HT-29 (cell line): ENCODE results near the gene KCNG3. TPM values are rescaled to one million over a fixed set of nuclear protein-coding genes. Genes with fewer than 3 reads are reported as not detected.

Source experiments
- DNase-seq: peaks from one replicate; pipeline ENCODE4 v3.0.0-alpha.2; 2015; ENCODE audit warnings: low spot score
- total RNA-seq: library from RNA; depleted of rRNA; stranded (reverse); fragments of >200 nt; shearing (Covaris generic); gene quantifications from 2 replicates; pipeline ENCODE4 v1.2.3, GENCODE V29; 2014; rRNA removed

Gene KCNG3, protein sequence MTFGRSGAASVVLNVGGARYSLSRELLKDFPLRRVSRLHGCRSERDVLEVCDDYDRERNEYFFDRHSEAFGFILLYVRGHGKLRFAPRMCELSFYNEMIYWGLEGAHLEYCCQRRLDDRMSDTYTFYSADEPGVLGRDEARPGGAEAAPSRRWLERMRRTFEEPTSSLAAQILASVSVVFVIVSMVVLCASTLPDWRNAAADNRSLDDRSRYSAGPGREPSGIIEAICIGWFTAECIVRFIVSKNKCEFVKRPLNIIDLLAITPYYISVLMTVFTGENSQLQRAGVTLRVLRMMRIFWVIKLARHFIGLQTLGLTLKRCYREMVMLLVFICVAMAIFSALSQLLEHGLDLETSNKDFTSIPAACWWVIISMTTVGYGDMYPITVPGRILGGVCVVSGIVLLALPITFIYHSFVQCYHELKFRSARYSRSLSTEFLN
- 0.10 and 0.81 TPM in 2 replicates for total RNA-seq

DNA sequence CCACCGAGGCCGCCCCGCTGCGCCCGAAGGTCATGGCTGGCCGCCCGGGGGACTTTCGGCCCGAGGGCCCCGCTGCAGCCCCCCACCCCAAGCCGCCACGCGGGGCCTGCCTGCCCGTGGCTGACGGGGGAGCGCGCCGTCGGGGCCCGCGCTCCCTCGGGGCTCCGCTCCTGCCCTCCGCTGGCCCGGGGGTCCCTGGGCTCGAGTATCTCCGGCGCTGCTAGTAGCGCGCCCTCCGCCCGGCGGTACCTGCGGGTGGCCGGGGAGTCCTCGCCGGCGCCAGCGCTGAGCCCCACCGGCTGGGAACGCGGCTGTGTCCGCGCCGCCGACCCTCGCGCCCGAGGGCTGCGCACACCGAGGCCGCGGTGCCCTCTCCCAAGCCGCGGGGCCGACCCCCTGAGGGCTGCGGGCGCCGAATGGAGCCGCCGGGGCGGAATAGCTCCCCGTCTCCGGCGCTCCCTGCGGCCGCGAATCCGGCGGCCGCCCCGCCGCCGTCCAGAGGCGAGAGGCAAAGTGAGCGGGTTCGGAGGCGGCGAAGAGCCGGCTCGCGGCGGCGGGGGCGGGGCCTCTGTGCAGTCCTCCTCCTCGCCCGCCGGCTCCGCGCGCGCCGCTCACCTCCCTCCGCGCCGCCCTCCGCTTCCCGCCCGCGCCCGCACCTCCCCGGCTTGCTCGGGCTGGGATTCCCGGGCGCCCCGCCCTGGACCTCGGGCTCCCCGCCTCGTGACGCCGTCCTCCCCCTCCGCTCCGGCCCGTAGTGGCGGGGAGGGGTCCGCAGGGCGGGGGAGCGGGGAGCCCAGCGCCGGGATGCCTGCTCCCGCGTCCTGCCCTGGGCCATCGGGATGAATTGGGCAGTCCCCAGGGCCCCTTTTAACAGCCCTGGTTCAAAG is at the start of gene KCNG3:
Gene KCNG3, minus strand, starts transcription at position 515 of the 887 bp plus-strand sequence. Its CDS starts 481 bp downstream, at position 34.
- DNase-seq = peak; percentile 26

DNA sequence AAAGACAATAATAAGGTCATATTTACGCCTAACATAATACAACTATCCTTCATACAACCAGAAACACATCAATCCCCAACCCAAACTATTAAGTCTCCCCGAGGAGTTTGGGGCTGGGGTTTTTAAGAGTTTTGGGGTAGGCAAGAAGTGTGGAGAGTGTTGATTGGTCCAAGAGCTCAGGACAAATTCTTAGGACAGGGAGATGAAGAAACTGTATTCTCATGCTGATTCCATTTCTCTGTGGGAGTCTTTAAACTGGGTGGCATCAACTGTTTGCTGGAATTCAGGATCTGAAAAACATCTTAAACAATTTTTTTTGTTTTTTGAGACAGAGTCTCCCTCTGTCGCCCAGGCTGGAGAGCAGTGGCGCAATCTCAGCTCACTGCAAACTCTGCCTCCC is 49.1 kb upstream of the KCNG3 start:
- no peak for DNase-seq

DNA sequence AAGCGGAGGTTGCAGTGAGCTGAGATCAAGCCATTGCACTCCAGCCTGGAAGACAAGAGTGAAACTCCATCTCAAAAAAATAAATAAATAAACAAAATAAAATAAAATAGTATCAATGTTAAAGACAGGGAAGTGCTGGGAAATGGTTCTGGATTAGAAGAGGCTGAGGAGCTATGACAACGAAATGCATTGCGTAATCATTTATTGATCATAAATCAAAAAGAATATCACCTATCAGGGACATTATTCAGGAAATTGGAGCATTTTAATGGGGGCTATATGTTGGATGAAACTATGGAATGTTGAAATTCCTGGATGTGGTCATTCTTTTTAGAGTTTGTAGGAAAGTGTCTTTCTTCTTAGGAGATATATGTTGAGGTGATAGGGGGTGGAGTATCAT is 43.7 kb upstream of the KCNG3 start:
- no peak for DNase-seq

DNA sequence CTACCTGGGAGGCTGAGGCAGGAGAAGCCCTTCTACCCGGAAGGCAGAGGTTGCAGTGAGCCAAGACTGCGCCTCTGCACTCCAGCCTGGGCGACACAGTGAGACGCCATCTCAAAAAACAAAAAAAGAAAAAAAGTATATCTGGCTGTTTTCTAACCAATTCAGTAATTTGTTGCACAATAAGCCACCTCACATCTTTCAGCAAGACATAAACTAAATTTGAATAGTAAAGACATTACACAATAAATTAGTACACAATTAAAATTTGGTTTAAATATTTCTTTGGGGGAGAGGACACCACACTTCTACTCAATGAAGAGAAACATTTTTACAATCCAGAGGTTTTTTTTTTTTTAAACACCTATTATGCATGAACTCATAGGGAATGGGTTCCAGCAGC is 38.6 kb upstream of the KCNG3 start:
- no peak for DNase-seq

DNA sequence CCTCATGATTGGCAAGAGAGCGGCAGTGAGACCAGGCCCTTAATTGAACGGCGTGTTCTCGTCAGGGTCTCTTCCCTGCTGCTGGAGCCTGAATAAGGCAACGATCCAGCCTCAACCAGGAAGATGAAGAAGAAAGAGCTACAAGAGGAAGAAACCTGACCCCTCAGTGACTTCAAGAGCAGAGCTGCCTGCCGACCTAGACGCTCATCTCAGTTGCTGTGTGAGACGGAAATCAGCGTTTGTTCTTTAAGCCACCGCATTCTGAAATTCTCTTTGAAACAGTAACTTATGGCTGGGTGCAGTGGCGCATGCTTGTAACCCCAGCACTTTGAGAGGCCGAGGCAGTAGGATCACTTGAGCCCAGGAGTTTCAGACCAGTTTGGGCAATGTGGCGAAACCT is 29.6 kb upstream of the KCNG3 start:
- no peak for DNase-seq

DNA sequence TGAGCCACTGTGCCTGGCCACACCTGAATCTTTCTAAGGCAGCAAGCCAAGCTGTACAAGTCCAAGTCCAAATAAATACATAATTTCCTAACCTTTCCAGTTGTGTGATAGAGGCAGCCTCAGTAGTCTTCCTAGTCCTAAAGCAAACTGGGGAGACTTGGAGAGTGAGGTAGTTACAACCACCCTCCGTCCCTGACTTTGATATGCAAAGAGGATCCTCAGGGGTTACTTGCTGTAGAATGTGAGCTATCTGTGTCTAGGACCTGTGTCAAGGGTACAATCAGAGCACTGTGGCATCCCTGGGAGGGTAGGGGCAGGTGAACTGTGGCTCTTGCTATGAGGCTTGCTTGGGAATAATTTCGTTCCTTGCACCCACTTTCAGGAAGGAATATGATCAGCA is 28.3 kb upstream of the KCNG3 start:
- DNase-seq = no peak

DNA sequence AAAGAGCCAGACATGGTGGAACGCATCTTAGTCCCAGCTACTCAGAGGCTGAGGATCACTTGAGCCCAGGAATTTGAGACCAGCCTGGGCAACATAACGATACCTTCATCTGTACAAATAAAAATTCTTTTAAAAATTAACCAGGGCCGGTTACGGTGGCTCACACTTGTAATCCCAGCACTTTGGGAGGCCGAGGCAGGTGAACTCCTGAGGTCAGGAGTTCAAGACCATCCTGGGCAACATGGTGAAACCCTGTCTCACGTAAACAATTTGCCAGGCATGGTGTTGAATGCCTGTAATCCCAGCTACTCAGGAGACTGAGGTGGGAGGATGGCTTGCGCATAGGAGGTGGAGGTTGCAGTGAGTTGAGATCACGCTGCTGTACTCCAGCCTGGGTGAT is 25.8 kb upstream of the KCNG3 start:
- no peak for DNase-seq

DNA sequence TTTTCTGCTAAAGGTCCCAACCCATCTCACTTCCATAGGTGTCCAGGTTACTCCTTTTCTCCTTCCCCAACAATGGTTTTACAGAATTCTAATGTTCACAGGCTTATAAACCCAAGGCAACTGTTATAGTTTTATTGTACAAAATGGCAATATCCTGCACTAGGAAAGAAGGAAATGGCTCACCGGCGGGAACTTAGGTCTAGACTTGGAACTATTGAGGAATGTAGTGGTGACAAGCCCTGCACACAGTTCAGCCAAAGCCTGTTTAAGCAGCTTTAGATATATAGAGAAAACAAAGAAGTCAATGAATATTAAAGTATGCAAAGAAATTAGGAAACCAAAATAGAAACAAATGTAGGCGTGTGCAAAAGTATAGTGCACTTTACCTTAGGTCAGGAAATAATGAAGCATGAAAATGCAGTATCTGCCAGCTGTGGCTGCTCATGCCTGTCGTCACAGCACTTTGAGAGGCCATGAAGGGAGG is 22.7 kb upstream of the KCNG3 start:
- no peak for DNase-seq

DNA sequence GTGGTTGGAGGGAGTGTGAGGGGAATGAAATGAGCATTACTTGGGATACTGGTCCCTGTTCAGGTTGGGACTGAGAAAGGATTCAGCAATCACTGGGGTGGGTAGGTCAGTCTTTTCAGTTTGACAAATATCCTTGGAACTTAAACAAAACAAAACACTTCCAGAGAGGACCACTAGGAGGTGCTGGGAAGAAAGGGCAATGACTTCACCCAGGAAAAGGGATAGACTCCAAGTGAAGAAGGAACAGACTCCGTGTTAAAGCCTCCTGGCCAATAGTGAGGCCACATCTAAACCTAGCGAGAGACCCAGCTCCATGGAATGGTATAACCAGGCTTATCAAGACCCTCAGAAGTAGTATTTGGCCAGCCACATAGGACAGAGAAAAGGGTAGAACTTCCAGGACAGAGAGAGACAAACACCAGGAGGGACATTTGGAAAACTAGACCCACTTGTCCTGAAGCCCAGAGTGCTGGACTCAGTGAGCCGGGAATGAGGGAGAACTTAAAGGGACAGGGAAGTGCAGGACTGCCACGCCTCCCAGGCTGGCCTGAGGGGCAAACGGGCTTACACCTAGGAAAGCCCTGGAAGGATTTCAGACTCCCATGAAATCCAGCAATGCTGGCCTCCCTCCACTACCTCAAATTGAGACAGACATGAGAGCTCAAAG is 19.6 kb upstream of the KCNG3 start:
- peak; percentile 86 for DNase-seq

DNA sequence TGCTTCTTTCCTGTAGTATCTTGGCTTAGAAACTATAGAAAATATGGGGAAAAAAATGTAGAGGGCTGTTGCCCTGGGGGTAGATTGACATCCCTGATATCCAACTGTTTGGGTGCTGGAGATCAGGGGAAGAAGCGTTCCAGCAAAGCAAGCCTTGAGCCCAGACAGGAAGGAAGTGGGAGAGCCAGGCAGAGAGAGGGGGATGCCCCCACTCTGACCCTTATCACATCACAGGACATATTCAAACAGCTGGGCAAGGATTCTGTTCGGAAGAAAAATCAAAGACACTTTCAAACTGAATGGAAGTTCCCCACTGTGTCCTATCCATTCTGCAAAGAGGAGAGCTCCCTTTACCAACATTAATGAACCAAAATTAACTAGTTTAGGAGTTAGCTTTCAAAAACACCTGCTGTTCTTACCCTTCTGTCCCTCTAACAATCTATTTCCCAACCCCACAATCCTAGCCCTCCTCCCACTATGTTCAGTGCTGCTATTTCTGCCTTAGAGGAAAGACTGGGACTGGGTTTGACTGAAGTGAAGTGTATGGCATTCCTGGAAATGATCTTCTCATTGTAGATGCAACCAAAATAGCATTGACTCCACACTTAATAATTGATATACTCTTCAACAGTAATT is 16.9 kb upstream of the KCNG3 start:
- DNase-seq = no peak

DNA sequence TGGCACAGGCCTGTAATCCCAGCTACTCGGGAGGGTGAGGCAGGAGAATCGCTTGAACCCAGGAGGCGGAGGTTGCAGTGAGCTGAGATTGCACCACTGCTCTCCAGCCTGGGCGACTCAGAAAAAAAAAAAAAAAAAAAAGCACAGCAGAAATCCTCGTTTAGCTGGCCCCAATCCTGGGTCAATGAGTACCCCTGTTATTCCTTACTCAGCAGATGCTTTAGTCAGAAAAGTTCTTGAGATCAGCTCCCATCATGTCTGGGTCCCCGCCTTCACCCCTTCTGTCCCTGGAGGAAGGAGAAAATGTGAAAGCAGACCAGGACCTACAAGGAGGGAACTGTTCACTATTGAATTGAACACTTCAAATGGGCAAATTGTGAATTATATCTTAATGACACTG is 16.4 kb upstream of the KCNG3 start:
- DNase-seq = no peak

DNA sequence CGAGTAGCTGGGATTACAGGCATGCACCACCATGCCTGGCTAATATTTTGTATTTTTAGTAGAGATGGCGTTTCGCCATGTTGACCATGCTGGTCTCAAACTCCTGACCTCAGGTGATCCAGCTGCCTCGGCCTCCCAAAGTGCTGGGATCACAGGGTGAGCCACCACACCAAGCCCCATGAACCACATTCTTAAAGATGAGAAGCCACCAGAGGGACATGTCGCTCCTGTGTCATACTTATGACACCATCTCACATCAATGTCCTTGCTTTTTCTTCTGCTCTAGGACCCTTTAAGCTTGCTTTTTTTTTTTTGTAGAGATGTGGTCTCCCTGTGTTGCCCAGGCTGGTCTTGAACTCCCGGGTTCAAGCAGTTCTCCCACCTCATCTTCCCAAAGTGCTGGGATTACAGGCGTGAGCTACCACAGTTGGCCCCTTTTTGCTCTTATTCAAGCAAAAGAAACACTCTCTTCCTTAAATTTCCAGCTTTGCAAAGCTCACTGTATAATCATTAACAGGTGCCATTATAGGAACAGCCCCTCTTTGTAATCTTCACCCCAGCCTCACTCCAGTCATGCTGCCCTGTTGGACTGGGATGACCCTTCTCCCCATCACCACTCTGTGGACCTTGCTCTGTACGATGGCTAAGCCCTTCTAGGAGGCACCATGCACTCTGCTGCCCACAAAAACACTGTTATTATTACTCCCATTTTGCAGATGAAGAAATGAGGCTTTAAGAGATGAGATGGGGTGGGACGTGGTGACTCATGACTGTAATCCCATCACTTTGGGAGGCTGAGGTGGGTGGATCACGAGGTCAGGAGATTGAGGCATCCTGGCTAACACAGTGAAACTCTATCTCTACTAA is 10.8 kb upstream of the KCNG3 start:
- no peak for DNase-seq

DNA sequence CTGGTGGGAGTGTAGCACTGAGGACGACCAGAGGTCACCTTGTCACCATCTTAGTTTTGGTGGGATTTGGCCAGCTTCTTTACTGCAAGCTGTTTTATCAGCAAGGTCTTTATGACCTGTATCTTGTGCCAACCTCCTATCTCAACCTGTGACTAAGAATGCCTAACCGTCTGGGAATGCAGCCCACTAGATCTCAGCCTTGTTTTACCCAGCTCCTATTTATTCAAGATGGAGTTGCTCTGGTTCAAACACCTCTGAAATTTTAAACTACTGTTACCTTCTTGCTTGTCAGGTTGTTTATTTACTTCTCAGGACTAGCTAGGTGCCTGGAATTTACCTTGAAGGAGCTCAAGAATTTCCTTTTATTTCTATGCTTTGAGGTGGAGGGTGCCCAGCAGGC is 9.5 kb upstream of the KCNG3 start:
- no peak for DNase-seq

DNA sequence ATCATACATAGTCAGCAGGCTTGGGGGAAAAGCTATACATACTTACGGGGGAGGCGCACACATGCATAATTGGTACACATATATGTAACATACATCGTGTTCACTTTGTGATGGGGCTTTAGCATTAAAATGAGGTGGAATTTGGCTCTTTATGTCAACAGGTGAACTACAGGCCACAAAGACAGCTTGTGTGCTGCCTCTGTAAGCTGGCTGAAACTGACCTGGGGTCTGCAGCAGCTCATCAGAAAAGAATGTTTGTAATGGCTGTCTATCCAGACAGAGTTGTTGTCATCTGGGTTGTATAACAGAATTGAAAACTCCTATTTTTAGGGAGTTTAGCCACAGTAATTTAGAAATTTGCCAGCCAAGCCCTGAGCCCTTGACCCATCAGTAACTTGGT is 4.7 kb upstream of the KCNG3 start:
- no peak for DNase-seq

DNA sequence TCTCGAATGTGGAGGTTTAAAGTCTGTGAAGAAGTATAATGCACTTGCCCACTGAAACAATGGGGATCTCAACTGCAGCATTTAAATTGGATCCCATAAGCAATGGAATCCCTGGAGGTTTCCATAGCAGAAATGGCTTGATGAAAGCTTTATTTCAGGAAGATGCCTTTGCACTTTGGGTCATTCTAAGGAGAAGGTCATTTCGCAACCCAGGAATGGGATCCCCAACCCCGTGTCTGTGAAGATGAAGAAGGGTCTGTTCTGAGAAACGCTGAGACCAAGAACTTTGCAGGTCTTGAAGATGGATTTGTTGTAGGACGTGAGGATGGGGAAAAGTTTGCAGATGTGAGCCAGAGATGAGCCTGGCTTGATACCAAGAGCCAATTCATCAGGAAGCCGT is 1.8 kb upstream of the KCNG3 start:
- DNase-seq = no peak

DNA sequence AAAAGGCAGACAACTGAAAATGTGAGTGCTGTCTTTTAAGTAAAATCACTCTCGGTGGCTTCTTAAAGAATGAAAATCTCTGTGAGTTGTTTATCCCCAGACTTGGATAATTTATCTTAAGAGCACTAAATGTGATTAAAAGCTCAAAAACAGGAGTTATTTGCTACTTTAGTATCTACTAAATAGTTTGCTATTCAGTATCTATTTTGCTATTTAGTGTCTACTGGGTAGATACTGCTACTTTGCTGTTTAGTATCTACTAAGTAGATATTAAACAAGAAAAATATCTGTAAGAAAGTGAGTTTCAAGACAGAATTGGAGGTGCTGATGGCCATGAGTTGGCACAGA is 1.4 kb upstream of the KCNG3 start:
- DNase-seq = no peak

DNA sequence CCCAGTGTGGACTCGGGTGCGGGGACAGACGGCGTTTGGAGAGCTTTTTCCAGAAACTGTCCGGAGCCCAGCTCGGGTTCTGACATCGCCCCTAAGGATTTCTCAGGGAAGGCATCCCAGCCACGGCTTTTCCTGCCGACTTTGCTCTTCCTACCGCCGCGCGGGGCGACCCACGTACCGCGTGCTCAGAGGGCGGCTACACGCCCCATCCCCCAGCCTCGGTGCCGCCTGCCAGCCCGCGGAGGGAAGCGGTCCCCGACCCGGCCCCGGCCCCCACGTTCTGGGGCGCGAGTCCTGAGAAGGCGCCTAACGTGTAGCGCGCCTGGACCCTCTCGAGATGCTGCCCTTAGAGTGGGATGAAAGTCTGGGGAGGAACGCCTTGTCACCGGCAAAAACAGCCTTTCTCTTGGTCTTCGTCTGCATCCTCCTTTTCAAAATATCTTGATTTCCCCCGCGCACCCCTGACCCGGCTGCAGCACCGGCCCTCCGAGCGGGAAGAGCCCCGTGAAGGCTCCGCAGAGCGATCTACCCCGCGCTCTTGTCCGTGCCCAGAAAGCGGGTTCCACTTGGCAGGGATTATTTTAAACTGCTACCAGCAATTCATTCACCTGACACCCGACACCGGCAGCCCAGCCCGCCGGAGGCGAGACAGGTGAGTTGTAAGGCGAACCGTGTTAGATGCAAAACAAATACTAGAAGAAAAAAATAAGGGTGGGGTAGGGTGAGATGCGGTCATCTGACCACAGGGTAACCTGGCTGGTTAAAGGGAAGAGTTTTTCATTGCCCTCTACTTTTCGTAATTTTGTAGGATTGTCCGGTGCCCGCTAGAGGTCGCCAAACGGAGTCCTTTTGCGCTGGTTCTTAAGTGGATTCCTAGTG is 812 bp upstream of the KCNG3 start:
- peak; percentile 92 for DNase-seq

DNA sequence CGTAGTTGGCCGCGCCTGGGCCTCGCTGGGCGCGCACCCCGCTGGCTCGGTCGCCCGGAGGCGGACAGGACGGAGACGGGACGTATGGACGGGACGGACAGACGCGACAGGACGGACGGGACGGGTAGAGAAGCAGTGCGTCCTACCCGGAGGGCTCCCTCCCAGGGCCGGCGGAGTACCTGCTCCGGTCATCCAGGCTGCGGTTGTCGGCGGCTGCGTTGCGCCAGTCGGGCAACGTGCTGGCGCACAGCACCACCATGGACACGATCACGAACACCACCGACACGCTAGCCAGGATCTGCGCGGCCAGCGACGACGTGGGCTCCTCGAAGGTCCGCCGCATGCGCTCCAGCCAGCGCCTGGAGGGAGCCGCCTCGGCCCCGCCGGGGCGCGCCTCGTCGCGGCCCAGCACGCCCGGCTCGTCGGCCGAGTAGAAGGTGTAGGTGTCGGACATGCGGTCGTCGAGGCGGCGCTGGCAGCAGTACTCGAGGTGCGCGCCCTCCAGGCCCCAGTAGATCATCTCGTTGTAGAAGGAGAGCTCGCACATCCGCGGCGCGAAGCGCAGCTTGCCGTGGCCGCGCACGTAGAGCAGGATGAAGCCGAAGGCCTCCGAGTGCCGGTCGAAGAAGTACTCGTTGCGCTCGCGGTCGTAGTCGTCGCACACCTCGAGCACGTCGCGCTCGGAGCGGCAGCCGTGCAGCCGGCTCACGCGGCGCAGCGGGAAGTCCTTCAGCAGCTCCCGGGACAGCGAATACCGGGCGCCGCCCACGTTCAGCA is 903 bp downstream of the KCNG3 start:
- DNase-seq = no peak

DNA sequence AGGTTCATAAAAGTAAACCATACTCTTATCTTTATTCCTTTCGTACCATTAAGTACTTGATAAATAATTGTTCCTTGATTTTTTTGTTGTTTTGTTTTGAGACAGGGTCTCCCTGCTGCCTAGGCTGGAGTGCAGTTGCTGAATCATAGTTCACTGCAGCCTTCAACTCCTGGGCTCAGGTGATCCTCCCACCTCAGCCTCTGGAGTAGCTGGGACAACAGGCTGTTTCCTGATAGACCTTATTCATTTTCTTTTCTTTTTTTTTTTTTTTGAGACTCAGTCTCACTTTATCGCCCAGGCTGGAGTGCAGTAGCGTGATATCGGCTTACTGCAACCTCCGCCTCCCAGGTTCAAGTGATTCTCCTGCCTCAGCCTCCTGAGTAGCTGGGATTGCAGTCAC is 5.5 kb downstream of the KCNG3 start:
- no peak for DNase-seq
